GM10847 (cell line): ENCODE results near the gene DAP.

ENCODE experiments used
- POLR2A ChIP-seq: IDR thresholded peaks from 2 replicates; pipeline ENCODE4 v1.6.1; 2011; ENCODE audit not compliant: insufficient read length; ENCODE audit errors: extremely low read depth

DAP gene

DNA sequence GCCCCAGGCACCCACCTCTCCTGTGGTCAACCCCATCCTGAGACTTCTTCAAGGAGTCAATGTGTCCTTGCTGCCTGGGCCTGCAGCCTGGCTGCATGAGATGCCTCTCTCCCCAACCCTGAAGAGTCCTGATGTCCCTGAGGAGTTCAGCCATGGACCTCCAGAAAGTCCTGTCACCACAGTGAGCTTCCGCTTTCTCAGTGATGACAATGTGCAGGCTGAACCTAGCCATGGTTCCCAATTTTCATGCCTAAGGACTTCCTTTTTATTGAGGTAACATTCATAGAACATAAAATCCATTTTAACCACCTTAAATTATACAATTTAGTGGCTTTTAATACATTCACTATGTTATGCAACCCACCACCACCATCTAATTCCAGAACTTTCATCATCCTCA is 29.1 kb downstream of the DAP start:
- TF ChIP-seq POLR2A, result no peak

DNA sequence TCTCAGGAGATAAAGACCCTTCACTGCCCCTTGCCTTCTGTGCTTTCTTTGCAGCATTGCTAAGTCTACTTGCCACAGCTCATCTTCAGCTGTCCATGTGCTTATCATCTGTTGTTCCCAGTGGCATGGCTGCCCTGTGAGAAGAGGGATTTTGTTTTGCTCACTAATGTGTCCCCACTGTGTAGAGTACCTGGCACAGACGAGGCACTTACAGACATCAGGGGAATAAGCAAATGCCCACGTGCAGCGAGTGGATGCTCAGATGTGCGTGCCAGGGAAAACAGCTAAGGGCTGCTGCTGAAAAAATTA is 31.0 kb downstream of the DAP start:
- no peak for TF ChIP-seq POLR2A

DNA sequence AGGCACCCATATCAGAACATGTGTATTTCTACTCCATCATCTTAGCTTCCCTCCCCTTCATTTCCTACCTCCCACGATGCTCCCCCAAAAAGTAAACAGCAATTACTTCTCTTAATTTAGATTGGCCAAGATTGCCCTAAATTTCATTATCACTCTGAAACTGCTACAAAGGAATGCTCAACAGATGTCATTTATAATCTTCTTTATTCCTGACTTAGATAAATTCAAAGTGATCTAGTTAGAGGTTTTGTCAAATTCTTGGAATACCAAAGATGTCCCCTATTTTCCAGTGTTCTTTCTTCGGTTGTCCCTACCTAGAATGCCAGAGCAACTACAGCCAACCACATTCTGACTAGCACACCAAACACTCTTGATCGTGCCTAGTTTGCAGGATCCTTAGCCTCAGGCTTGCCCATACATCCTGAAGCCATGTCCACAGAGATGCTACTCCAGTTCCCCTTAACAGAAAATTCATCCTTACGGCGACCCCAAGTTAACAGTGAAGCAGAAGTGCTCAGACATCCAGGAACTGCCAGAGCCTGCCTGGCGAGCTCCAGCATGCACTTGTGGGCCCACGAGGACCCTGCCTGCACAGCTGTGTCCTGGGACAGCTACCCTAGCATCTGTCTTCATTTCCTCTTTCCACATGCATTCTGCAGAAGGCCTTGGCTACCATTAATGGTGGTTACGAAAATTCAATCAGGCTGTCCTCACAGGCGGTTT is 31.6 kb downstream of the DAP start:
- TF ChIP-seq POLR2A, result no peak

DNA sequence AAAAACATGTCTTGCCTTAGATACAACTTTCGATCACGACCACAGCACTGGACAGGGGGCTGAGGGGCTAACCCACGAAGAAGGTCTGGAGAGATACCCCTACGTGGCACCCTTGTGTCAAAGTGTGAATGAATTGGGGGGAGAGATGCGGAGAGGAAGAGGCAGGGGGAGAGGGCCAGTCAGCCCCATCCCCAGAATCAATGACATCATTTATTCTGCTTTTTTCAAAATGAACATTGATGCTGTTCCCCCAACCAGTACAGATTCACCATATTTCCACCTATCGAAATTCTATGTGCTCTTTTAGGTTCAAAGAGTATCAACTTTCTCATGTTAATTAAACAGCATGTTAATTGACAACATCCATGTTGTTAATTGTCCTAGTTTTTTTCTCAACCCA is 32.4 kb downstream of the DAP start:
- TF ChIP-seq POLR2A, result no peak

DNA sequence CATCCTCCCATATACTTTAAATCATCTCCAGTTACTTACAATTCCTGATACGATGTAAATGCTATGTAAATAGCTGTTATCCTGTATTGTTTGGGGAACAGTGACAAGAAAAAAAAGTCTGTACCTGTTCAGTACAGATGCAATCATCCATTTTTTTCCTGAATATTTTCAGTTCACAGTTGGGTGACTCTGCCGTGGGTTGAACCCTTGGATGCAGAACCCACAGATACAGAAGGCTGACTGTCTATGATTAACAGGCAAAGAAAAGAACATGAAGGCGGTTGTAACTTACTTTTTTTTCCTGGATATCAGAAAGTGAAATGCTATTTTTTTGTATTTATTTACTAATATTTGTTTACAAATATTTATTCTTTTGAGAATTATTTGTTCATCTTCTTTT is 33.2 kb downstream of the DAP start:
- TF ChIP-seq POLR2A, result no peak

DNA sequence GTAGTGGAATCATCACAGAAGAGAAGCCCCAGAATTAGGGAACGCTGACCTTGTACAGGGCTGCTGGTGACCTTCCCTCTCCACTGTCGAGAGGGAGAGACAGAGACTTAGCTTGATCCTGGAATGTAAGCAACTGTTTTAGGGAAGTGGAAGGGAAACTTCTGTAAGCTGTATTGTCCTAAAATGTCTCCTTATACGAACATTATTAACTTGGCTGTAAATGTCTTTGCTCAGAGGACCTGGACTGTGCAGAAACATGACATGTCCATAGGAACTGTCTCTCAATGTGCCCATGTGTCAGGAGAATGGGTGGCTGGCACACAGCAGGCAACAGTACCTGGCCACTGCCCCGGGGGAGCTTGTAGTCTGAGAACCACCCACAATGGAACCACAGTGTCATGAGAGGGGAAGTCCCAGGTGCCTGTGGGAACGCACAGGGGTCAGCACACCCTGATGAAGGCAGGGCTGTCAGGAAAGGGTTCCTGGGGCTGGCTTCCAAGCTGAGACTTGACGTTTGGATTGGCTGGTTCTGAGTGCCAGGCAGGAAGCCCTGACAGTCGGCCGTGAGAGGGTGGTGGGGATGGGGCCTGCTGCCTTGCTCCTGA is 34.0 kb downstream of the DAP start:
- TF ChIP-seq POLR2A, result no peak

DNA sequence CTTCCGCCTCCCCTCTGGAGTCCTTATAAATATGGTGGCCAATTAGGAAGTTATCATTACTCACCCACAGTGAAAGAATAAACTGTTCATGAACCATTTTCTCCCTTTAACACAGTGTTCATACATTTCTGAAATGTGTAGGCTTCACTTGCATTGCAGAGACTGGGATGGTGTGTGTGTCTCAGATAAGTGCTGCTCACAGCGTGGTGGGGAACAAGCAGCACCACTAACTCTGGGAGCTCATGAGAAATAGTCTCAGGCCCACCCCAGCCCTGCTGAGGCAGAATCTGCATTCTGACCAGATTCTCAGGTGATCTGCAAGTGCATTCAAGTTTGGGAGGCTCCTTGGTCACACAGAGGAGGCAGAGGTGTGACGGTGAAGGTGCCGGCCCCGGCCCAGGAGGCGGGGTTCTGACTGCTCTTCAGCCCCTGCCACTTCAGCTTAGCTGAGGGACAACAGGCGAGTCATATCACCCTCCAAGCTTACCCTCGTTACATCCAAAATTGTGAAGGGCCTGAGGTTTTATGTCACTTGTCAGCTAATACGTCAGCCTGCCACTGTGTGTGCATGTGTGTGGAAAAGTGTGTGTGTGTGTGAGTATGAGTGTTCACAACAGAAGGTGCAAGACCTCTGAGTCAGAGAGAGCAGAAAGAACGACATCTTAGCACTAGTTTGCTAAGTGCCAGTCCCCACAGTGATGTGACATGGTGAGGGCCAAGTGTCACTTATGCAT is 34.7 kb downstream of the DAP start:
- TF ChIP-seq POLR2A, result no peak

DNA sequence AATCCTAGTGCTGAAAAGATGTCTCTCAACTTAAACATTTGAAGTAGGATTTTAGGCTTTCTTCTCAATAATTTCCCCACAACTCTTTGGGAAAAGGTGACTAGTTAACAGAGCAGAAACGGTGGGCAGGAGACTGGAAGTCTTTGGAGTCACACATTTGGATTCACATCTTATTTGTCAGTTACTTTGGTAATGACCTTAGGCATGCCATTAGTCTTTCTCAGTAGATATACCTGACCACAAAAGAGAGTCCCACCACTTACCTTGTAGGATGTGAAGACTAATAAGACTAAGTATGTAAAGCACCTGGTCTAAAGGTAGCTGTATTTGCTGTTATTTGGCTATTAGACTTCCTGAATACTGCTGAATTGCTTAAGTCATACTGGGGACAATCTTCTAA is 35.4 kb downstream of the DAP start:
- TF ChIP-seq POLR2A, result no peak

DNA sequence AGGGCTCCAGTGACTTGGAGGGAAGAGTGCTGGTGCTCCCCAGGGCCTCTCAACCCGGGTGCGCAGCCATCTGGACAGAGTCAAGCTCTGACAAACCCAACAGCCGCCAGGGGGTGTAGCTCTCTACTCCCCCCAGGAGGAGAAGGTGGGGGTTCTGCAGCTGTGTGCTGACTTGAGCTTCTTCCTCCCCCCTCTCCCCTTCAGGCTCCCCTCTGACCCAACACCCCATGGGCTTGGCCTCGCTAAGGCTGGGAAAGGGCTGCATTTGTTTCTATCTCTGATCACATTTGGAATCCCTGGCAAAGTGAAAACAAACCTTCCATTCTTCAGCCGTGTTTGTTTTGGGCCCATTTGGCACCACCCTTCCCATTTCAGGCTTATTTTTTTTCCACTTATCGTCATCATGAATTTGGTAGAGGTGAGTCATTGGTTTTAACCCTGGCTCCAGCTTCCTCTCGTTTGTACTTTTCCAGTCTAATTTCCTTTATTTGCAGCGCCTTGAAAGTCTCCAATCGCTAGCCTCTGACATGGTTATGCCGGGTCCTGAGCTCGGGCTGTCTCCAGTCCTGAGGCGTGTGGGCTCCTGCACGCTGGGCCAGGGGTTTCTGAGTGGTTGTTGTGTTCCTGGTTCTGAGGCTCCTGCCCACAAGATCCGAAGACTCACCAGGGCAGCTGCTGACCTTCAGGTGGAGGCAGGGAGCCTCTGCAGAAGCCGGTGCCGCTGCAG is 36.1 kb downstream of the DAP start:
- no peak for TF ChIP-seq POLR2A

DNA sequence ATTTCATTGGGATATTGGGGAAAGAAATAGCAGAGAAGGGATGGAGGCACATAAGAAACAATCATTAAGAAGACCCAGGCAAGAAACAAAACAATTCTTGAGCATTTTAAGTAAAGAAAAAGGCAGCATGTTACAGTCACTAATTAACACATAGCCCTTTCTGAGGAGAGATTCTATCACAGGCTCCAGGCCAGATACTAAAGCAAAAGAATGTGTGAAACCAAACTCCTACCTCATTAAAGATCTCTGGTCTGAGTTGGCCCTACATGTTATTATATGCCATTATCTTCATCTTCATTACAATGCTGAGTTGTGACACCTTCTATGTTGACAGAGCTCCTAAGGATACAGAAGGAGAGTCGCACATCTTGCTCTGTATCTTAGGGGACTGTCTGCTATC is 37.5 kb downstream of the DAP start:
- no peak for TF ChIP-seq POLR2A

DNA sequence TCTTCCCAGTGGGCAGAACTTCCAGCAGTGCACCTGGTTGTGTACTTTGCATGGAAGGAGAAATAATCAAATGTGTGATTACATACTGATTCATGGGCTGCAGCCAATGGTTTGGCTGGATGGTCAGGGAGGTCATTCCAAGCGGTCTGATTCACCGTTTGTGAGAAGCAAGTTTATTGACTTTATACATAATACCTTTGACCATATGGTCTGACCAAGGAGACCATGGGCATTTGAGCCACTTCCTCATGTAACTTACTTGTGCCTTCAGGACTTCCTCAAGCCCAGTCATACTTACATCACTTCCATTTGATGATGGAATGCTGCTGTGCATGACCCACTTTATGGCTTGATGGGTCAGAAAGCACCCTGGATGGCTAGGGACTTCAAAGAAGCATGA is 41.1 kb downstream of the DAP start:
- no peak for TF ChIP-seq POLR2A

DNA sequence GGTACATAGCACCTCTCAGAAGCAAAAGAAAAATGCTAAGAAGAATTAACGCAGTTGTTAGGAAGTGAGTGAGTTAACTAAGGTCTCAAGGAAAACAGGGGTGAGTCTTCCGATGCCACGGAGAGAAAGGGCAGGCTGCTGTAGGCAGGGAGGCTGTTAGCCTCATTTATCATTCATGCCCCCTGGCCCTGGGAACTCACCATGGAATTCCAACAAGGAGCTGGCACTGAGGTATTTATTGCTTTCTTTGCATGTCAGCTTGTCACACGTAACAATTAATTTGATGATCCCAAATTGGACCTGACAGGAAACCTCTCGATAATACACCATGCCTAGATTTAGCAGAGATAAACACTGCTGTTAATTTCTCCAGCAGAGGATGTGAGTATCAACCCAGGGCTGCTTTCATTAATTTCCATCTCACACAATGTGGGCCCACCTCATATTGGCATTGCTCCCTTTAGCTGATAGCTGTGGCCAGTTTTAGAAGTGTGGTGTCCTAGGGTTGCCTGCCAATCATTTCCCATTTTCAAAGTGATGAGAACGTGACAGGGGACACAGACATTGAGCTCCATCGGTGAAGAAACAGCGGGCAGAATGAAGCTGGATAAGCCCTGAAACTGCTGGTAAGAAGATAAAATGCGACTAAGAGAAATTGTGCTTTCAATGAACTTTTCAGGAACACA is 45.3 kb downstream of the DAP start:
- TF ChIP-seq POLR2A, result no peak

DNA sequence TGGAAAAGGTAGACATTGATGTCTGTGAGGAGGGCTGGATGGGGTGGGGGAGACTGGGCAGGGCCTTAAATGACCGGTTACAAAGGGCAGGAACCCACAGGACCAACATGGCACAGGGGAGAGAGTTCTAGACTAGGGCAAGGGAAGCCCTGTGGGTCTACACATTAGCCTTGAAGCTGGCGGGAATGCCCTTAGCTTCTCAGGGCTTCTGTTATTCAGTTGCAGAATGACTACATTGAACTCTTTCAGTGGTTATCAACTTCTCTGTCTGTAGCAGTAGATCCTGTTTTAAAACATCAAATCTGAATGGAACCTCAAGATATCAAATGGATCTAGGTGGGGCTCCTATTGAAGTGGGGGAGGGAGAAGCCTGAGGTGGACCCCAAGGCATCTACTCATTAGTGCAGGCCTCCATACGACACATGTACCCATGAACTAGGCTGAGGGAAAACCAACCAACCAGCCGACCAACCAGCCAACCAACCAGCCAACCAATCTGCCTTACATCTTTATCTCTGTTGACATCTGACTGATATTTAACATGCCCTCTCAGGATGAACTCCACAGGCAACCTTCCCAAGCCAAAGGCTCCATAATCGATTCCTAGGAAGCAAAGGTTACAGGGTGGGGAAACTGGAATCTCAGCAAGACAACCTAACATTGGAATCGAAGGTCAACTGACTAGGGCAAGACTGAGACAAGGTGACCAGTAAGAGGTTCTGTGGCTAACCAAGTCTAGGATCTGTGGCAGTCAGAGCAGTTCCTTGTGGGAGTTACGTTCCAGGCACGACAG is 48.3 kb downstream of the DAP start:
- no peak for TF ChIP-seq POLR2A

DNA sequence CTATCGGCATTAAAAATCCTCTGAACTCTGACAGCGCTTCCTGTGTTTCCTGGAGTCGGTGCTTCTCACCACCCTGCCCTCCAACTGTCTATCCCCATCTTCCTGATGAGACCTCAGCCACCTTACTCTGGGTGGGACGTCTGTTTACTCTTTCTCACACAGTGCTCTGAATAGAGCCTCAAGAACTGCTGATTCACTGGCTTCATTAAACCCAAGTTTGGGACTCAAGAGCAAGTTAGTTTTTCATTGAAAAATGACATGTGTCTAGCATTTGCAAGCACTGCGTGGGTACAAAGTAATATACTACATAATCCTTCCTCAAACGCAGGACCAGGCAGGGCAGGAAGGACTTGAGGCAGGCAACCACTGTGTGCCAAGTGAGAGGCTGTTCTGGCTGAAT is 49.5 kb downstream of the DAP start:
- TF ChIP-seq POLR2A, result no peak
